ENCODE data around the gene ERICH6B. TPM values are rescaled to one million over a fixed set of nuclear protein-coding genes. Genes with fewer than 3 reads are reported as not detected.

The ERICH6B gene
- total and polyA plus RNA-seq, 4 donors, result 0.94 TPM; not detected in 3

GRCh38 chr13:45628094-45628493 is 12.6 kb upstream of the ERICH6B start:
- TF ChIP-seq YY1 (IDR thresholded peaks at IDR 0.05) (no peak), TAF1 (conservative IDR thresholded peaks at IDR 0.05) (no peak), SP1 (IDR thresholded peaks at IDR 0.05) (no peak), MAX (IDR thresholded peaks at IDR 0.05) (no peak), ATF3 (IDR thresholded peaks at IDR 0.05) (no peak), RAD21 (IDR thresholded peaks at IDR 0.05) (no peak), NR2F2 (IDR thresholded peaks at IDR 0.05) (no peak), FOXA2 (IDR thresholded peaks at IDR 0.05) (no peak), REST (IDR thresholded peaks at IDR 0.05) (no peak), EGR1 (IDR thresholded peaks at IDR 0.05; ENCODE audit: low read depth in 2 of 2) (no peak), FOXA1 (IDR thresholded peaks at IDR 0.05) (no peak), RXRA (IDR thresholded peaks at IDR 0.05) (no peak), JUND (IDR thresholded peaks at IDR 0.05) (no peak), CTCF (IDR thresholded peaks at IDR 0.05; ENCODE audit: low read depth, low read length, missing input control) (no peak)
- peaks cover 0 to 4% (median 0%) of the 10 kb centered on the region in 4 donors for H3K27me3 ChIP-seq (ENCODE audit: control insufficient read depth in 4 of 4, insufficient read depth in 4 of 4, low read length in 3 of 4)
- no peak overlapping the region for H3K9ac ChIP-seq (ENCODE audit: low read depth in 1 of 2, low read length in 2 of 2)
- H3K27ac ChIP-seq (ENCODE audit: low read depth in 1 of 2, low read length in 2 of 2), result no peak overlapping the region
- WGBS, result 88% methylated on average over 3 of the region's 3 CpGs
- H3K4me1 ChIP-seq (ENCODE audit: control insufficient read depth in 4 of 4, insufficient read depth in 4 of 4, low read length in 3 of 4), result no peaks in the 10 kb centered on the region
- H3K9me3 ChIP-seq (ENCODE audit: control insufficient read depth in 4 of 4, low read length in 3 of 4), result no peaks in the 10 kb centered on the region
- no peak overlapping the region for H3K4me3 ChIP-seq (ENCODE audit: low read depth in 1 of 3, low read length in 3 of 3)
- DNase-seq (ENCODE audit: low spot score), result no peak
- no peaks in the 10 kb centered on the region for H3K36me3 ChIP-seq (ENCODE audit: control insufficient read depth in 4 of 4, insufficient read depth in 3 of 4, low read depth in 1 of 4, low read length in 3 of 4)

- H3K9ac ChIP-seq (ENCODE audit: low read depth in 1 of 2, low read length in 2 of 2), result no peak overlapping the region
- no peaks in the 10 kb centered on the region for H3K9me3 ChIP-seq (ENCODE audit: control insufficient read depth in 4 of 4, low read length in 3 of 4)
- WGBS, result 73% methylated on average over 1 of the region's 1 CpG
- no peaks in the 10 kb centered on the region for H3K36me3 ChIP-seq (ENCODE audit: control insufficient read depth in 4 of 4, insufficient read depth in 3 of 4, low read depth in 1 of 4, low read length in 3 of 4)
- no peak for DNase-seq (ENCODE audit: low spot score)
- H3K4me3 ChIP-seq (ENCODE audit: low read depth in 1 of 3, low read length in 3 of 3), result no peak overlapping the region
- H3K4me1 ChIP-seq (ENCODE audit: control insufficient read depth in 4 of 4, insufficient read depth in 4 of 4, low read length in 3 of 4), result no peaks in the 10 kb centered on the region
- H3K27me3 ChIP-seq (ENCODE audit: control insufficient read depth in 4 of 4, insufficient read depth in 4 of 4, low read length in 3 of 4), result peaks cover 0 to 5% (median 0%) of the 10 kb centered on the region in 4 donors
- H3K27ac ChIP-seq (ENCODE audit: low read depth in 1 of 2, low read length in 2 of 2), result no peak overlapping the region
- TF ChIP-seq FOXA1 (IDR thresholded peaks at IDR 0.05), result no peak
- TF ChIP-seq TAF1 (conservative IDR thresholded peaks at IDR 0.05), result no peak
- TF ChIP-seq SP1 (IDR thresholded peaks at IDR 0.05), result no peak
- TF ChIP-seq YY1 (IDR thresholded peaks at IDR 0.05), result no peak
- no peak for TF ChIP-seq RXRA (IDR thresholded peaks at IDR 0.05)
- TF ChIP-seq CTCF (IDR thresholded peaks at IDR 0.05; ENCODE audit: low read depth, low read length, missing input control), result no peak
- no peak for TF ChIP-seq FOXA2 (IDR thresholded peaks at IDR 0.05)
- no peak for TF ChIP-seq ATF3 (IDR thresholded peaks at IDR 0.05)
- TF ChIP-seq NR2F2 (IDR thresholded peaks at IDR 0.05), result no peak
- no peak for TF ChIP-seq EGR1 (IDR thresholded peaks at IDR 0.05; ENCODE audit: low read depth in 2 of 2)
- no peak for TF ChIP-seq HNF4A (conservative IDR thresholded peaks at IDR 0.05)
- TF ChIP-seq HNF4G (IDR thresholded peaks at IDR 0.05), result no peak
- TF ChIP-seq REST (IDR thresholded peaks at IDR 0.05), result no peak
- no peak for TF ChIP-seq RAD21 (IDR thresholded peaks at IDR 0.05)
- no peak for TF ChIP-seq MAX (IDR thresholded peaks at IDR 0.05)
- no peak for TF ChIP-seq GABPA (IDR thresholded peaks at IDR 0.05 in 1 of 2, conservative IDR thresholded peaks at IDR 0.05 in 1 of 2)
- no peak for TF ChIP-seq JUND (IDR thresholded peaks at IDR 0.05)
These were observed 12.1 kb upstream of the ERICH6B start for GRCh38 chr13:45627656-45628055.
